Neural crest cell (in vitro differentiated cells): ENCODE results near the gene CECR2. TPM values are rescaled to one million over a fixed set of nuclear protein-coding genes. Genes with fewer than 3 reads are reported as not detected.

Source experiments
- DNase-seq: peaks from one replicate; pipeline ENCODE4 v3.0.0; 2021; ENCODE audit warnings: low read depth, mixed read lengths, low spot score
- H3K27ac Mint-ChIP-seq: one replicate; pipeline ENCODE4 v1.8.0; 2021; ENCODE audit warnings: mild to moderate bottlenecking, mixed read lengths; ENCODE audit not compliant: unreplicated experiment
- H3K27me3 Mint-ChIP-seq: 2 replicates; pipeline ENCODE4 v1.8.0; 2021; ENCODE audit warnings: low read depth, mild to moderate bottlenecking, mixed read lengths
- H3K36me3 Mint-ChIP-seq: 2 replicates; pipeline ENCODE4 v1.8.0; 2021; ENCODE audit warnings: low read depth, mild to moderate bottlenecking, mixed read lengths
- H3K4me1 Mint-ChIP-seq: 2 replicates; pipeline ENCODE4 v1.8.0; 2021; ENCODE audit warnings: mixed read lengths
- H3K4me3 Mint-ChIP-seq: one replicate; pipeline ENCODE4 v1.8.0; 2021; ENCODE audit warnings: mild to moderate bottlenecking, mixed read lengths
- H3K9me3 Mint-ChIP-seq: 2 replicates; pipeline ENCODE4 v1.8.0; 2021; ENCODE audit warnings: mixed read lengths
- CTCF ChIP-seq: fragments of 200-600 bp; sonication (generic); conservative IDR thresholded peaks from 2 replicates; pipeline ENCODE4 v1.5.0; 2021; ENCODE audit warnings: antibody characterized with exemption, mild to moderate bottlenecking
- total RNA-seq: library from RNA; stranded (reverse); gene quantifications from 2 replicates; pipeline ENCODE4 v1.2.1, GENCODE V29; 2021

The CECR2 gene
- total RNA-seq, 1 donor from 2014 or later = 32.8 TPM

- H3K36me3 Mint-ChIP-seq = peaks cover 5% of the 10 kb centered on the region
- no peak for DNase-seq
- no peak for TF ChIP-seq CTCF
- H3K9me3 Mint-ChIP-seq = no peaks in the 10 kb centered on the region
- H3K4me1 Mint-ChIP-seq = peaks cover 19% of the 10 kb centered on the region
- H3K27me3 Mint-ChIP-seq = no peaks in the 10 kb centered on the region
- H3K4me3 Mint-ChIP-seq = no peak overlapping the region
- H3K27ac Mint-ChIP-seq = no peak overlapping the region
Observed at GRCh38 chr22:17493419-17493981, 124.2 kb downstream of the CECR2 start.

- Mint-ChIP-seq H3K9me3 (no peaks in the 10 kb centered on the region), H3K4me3 (no peak overlapping the region), H3K36me3 (peaks cover 5% of the 10 kb centered on the region), H3K27me3 (no peaks in the 10 kb centered on the region), H3K4me1 (peaks cover 15% of the 10 kb centered on the region), H3K27ac (peak overlapping the region; percentile 60)
- DNase-seq = no peak
- no peak for TF ChIP-seq CTCF
Observed at GRCh38 chr22:17496841-17497240, 127.6 kb downstream of the CECR2 start.

- Mint-ChIP-seq H3K4me1 (peaks cover 5% of the 10 kb centered on the region), H3K27me3 (no peaks in the 10 kb centered on the region), H3K27ac (no peak overlapping the region), H3K9me3 (no peaks in the 10 kb centered on the region), H3K4me3 (no peak overlapping the region), H3K36me3 (peaks cover 12% of the 10 kb centered on the region)
- DNase-seq = peak; percentile 27
- TF ChIP-seq CTCF = peak; percentile 89
Observed at GRCh38 chr22:17501679-17502285, 132.5 kb downstream of the CECR2 start.

- H3K9me3 Mint-ChIP-seq = no peaks in the 10 kb centered on the region
- no peak for TF ChIP-seq CTCF
- no peaks in the 10 kb centered on the region for H3K4me1 Mint-ChIP-seq
- no peak overlapping the region for H3K27ac Mint-ChIP-seq
- H3K4me3 Mint-ChIP-seq = no peak overlapping the region
- H3K27me3 Mint-ChIP-seq = no peaks in the 10 kb centered on the region
- H3K36me3 Mint-ChIP-seq = peaks cover 13% of the 10 kb centered on the region
- DNase-seq = no peak
Observed at GRCh38 chr22:17508110-17508509, 138.8 kb downstream of the CECR2 start.

GRCh38 chr22:17512960-17513359 lies 143.7 kb downstream of the CECR2 start:
- TF ChIP-seq CTCF = no peak
- Mint-ChIP-seq H3K9me3 (no peaks in the 10 kb centered on the region), H3K4me1 (no peaks in the 10 kb centered on the region), H3K4me3 (no peak overlapping the region), H3K36me3 (peaks cover 7% of the 10 kb centered on the region), H3K27me3 (no peaks in the 10 kb centered on the region), H3K27ac (no peak overlapping the region)
- DNase-seq = no peak
